ENCODE results near the gene PLA2G4A.
A peak's percentile ranks its signal among the peaks of the same experiment; 100 is the strongest.

The PLA2G4A gene

GRCh38 chr1:186829686-186830587, 1.2 kb downstream of the PLA2G4A start:
- Histone ChIP-seq H3K4me3 (ENCODE audit: severe bottlenecking) (peak overlapping the region; percentile 50), H3K36me3 (ENCODE audit: low read depth) (no peaks in the 10 kb centered on the region), H3K27ac (ENCODE audit: poor library complexity, severe bottlenecking) (peak overlapping the region; percentile 45), H3K4me1 (ENCODE audit: insufficient read depth, poor library complexity, severe bottlenecking) (peaks cover 11% of the 10 kb centered on the region), H3K27me3 (ENCODE audit: insufficient read depth, poor library complexity, severe bottlenecking) (no peaks in the 10 kb centered on the region), H3K9me3 (ENCODE audit: severe bottlenecking) (no peaks in the 10 kb centered on the region)
- no peak for TF ChIP-seq CTCF (IDR thresholded peaks at IDR 0.05; ENCODE audit: poor library complexity, severe bottlenecking)
- no peak for DNase-seq (ENCODE audit: low spot score)
- ATAC-seq (ENCODE audit: low read depth), result no peak

- no peaks in the 10 kb centered on the region for H3K36me3 ChIP-seq (ENCODE audit: low read depth)
- no peak overlapping the region for H3K27ac ChIP-seq (ENCODE audit: poor library complexity, severe bottlenecking)
- TF ChIP-seq CTCF (IDR thresholded peaks at IDR 0.05; ENCODE audit: poor library complexity, severe bottlenecking), result no peak
- H3K4me3 ChIP-seq (ENCODE audit: severe bottlenecking), result no peak overlapping the region
- H3K4me1 ChIP-seq (ENCODE audit: insufficient read depth, poor library complexity, severe bottlenecking), result peaks cover 11% of the 10 kb centered on the region
- no peaks in the 10 kb centered on the region for H3K9me3 ChIP-seq (ENCODE audit: severe bottlenecking)
- no peak for DNase-seq (ENCODE audit: low spot score)
- no peak for ATAC-seq (ENCODE audit: low read depth)
- no peaks in the 10 kb centered on the region for H3K27me3 ChIP-seq (ENCODE audit: insufficient read depth, poor library complexity, severe bottlenecking)
Measured at GRCh38 chr1:186831168-186831567, 2.4 kb downstream of the PLA2G4A start.

GRCh38 chr1:186834399-186834958, 5.7 kb downstream of the PLA2G4A start:
- H3K27ac ChIP-seq (ENCODE audit: poor library complexity, severe bottlenecking), result no peak overlapping the region
- H3K36me3 ChIP-seq (ENCODE audit: low read depth), result no peaks in the 10 kb centered on the region
- H3K4me1 ChIP-seq (ENCODE audit: insufficient read depth, poor library complexity, severe bottlenecking), result peaks cover 5% of the 10 kb centered on the region
- no peaks in the 10 kb centered on the region for H3K27me3 ChIP-seq (ENCODE audit: insufficient read depth, poor library complexity, severe bottlenecking)
- H3K4me3 ChIP-seq (ENCODE audit: severe bottlenecking), result no peak overlapping the region
- H3K9me3 ChIP-seq (ENCODE audit: severe bottlenecking), result no peaks in the 10 kb centered on the region
- TF ChIP-seq CTCF (IDR thresholded peaks at IDR 0.05; ENCODE audit: poor library complexity, severe bottlenecking), result no peak
- DNase-seq (ENCODE audit: low spot score) (no peak), ATAC-seq (ENCODE audit: low read depth) (no peak)

GRCh38 chr1:186835448-186835847, 6.7 kb downstream of the PLA2G4A start:
- H3K4me1 ChIP-seq (ENCODE audit: insufficient read depth, poor library complexity, severe bottlenecking), result no peaks in the 10 kb centered on the region
- H3K27ac ChIP-seq (ENCODE audit: poor library complexity, severe bottlenecking), result no peak overlapping the region
- no peaks in the 10 kb centered on the region for H3K36me3 ChIP-seq (ENCODE audit: low read depth)
- no peaks in the 10 kb centered on the region for H3K27me3 ChIP-seq (ENCODE audit: insufficient read depth, poor library complexity, severe bottlenecking)
- no peaks in the 10 kb centered on the region for H3K9me3 ChIP-seq (ENCODE audit: severe bottlenecking)
- TF ChIP-seq CTCF (IDR thresholded peaks at IDR 0.05; ENCODE audit: poor library complexity, severe bottlenecking), result no peak
- H3K4me3 ChIP-seq (ENCODE audit: severe bottlenecking), result no peak overlapping the region
- DNase-seq (ENCODE audit: low spot score), result no peak
- no peak for ATAC-seq (ENCODE audit: low read depth)

GRCh38 chr1:186837806-186838205, 9.1 kb downstream of the PLA2G4A start:
- no peak for TF ChIP-seq CTCF (IDR thresholded peaks at IDR 0.05; ENCODE audit: poor library complexity, severe bottlenecking)
- no peaks in the 10 kb centered on the region for H3K4me1 ChIP-seq (ENCODE audit: insufficient read depth, poor library complexity, severe bottlenecking)
- H3K27me3 ChIP-seq (ENCODE audit: insufficient read depth, poor library complexity, severe bottlenecking), result no peaks in the 10 kb centered on the region
- ATAC-seq (ENCODE audit: low read depth) (no peak), DNase-seq (ENCODE audit: low spot score) (no peak)
- no peak overlapping the region for H3K4me3 ChIP-seq (ENCODE audit: severe bottlenecking)
- H3K36me3 ChIP-seq (ENCODE audit: low read depth), result no peaks in the 10 kb centered on the region
- no peak overlapping the region for H3K27ac ChIP-seq (ENCODE audit: poor library complexity, severe bottlenecking)
- H3K9me3 ChIP-seq (ENCODE audit: severe bottlenecking), result no peaks in the 10 kb centered on the region
